Gastrocnemius medialis (tissue), 4 donors: Measurements from ENCODE around the gene ELOVL2. TPM values are rescaled to one million over a fixed set of nuclear protein-coding genes. Genes with fewer than 3 reads are reported as not detected.

Source experiments
- ATAC-seq, 2 donors: fragments of 150-250 bp; one replicate each; pipeline ENCODE4 v1.9.1; 2016
- DNase-seq, 2 donors: peaks; one replicate each; pipeline ENCODE4 v3.0.0-alpha.2; 2019
- H3K27ac ChIP-seq, 4 donors: fragments of 200-600 bp; sonication (generic); 1 replicate in 1 of 4; 2 replicates in 3 of 4; pipeline ENCODE4 v1.5.1; 2016 to 2018; ENCODE audit warnings: mild to moderate bottlenecking in 2 of 4, moderate library complexity in 1 of 4
- H3K27me3 ChIP-seq, 3 donors: fragments of 200-600 bp; sonication (generic) in 2 of 3; 1 replicate in 1 of 3; 2 replicates in 2 of 3; pipeline versions ENCODE4 v1.5.1 to v1.6.0; 2016 to 2019; ENCODE audit warnings: mild to moderate bottlenecking in 1 of 3, moderate library complexity in 1 of 3
- H3K36me3 ChIP-seq, 2 donors: fragments of 200-600 bp; sonication (generic) in 1 of 2; one replicate each; pipeline ENCODE4 v1.5.1; 2017 to 2018
- H3K4me1 ChIP-seq, 2 donors: fragments of 200-600 bp; sonication (generic) in 1 of 2; one replicate each; pipeline ENCODE4 v1.5.1; 2016 to 2017; ENCODE audit warnings: mild to moderate bottlenecking in 2 of 2
- H3K4me3 ChIP-seq, 4 donors: fragments of 200-600 bp; sonication (generic) in 3 of 4; 1 replicate in 1 of 4; 2 replicates in 3 of 4; pipeline ENCODE4 v1.5.1; 2016 to 2019; ENCODE audit warnings: mild to moderate bottlenecking in 2 of 4
- H3K9me3 ChIP-seq, 3 donors: fragments of 200-600 bp; sonication (generic) in 2 of 3; 1 replicate in 1 of 3; 2 replicates in 2 of 3; pipeline ENCODE4 v1.5.1; 2016 to 2019
- CTCF ChIP-seq, 5 experiments: fragments of 450-650 bp in 3 of 5; fragments of 200-600 bp in 2 of 5; sonication (generic) in 2 of 5; IDR thresholded peaks in 4 of 5; conservative IDR thresholded peaks in 1 of 5; 1 replicate in 4 of 5; 2 replicates in 1 of 5; pipeline ENCODE4 v1.5.1; 2016 to 2019; ENCODE audit warnings: antibody characterized with exemption in 5 of 5, mild to moderate bottlenecking in 3 of 5, moderate library complexity in 3 of 5
- POLR2A ChIP-seq, 2 donors: fragments of 450-650 bp; IDR thresholded peaks; one replicate each; pipeline ENCODE4 v1.6.1; 2017; ENCODE audit warnings: antibody characterized with exemption in 2 of 2, mild to moderate bottlenecking in 2 of 2, moderate library complexity in 2 of 2
- in situ Hi-C, 4 donors: fragments of 200-750 bp; cut with MboI; loops; one replicate each; pipeline versions ENCODE4 v1.15.0 to v1.8.0; 2017; ENCODE audit warnings: low sequenced_read_pairs in 4 of 4
- intact Hi-C: fragments of 100-400 bp; cut with DNase I; formaldehyde crosslinking; loops from one replicate; pipeline ENCODE4 v1.15.1; 2023; ENCODE audit warnings: low total_unique reads
- total RNA-seq, 4 donors: library from RNA; depleted of rRNA; stranded (reverse); fragments of >200 nt; gene quantifications; one replicate each; pipeline versions ENCODE4 v1.1.0 to v1.2.3, GENCODE V29; 2016

ELOVL2 gene
- total RNA-seq, 4 donors from 2014 or later, result 0.07 to 1.1 (median 0.31) TPM

DNA sequence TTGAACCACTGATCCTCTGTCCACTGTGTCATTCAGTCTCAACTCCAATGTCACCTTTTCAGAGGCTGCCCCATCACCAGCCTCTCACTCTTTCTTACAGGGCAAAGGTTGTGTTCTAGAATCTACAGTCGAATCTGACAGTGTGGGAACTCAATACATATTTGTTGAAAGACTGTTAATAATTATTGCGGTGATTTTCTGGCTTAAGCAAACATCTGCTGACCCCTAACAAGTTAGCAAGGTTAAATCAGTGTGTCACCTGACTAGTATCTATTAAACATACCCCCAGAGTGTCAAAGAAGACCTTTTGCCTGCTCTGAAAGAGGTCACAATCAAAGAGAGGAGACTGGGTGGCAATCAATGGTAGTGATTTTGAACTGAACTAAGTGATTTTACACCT lies 41.9 kb downstream of the ELOVL2 start:
- no peaks in the 10 kb centered on the region for H3K36me3 ChIP-seq
- DNase-seq, result no peak
- no peak for TF ChIP-seq POLR2A (IDR thresholded peaks at IDR 0.05)
- TF ChIP-seq CTCF (IDR thresholded peaks at IDR 0.05 in 4 of 5, conservative IDR thresholded peaks at IDR 0.05 in 1 of 5), result no peak
- in situ Hi-C loops, result no loop called here
- ATAC-seq, result no peak
- H3K4me3 ChIP-seq, result no peak overlapping the region
- intact Hi-C loops, result no loop called here
- H3K4me1 ChIP-seq, result no peaks in the 10 kb centered on the region
- H3K27me3 ChIP-seq, result no peaks in the 10 kb centered on the region
- no peaks in the 10 kb centered on the region for H3K9me3 ChIP-seq
- no peak overlapping the region for H3K27ac ChIP-seq

DNA sequence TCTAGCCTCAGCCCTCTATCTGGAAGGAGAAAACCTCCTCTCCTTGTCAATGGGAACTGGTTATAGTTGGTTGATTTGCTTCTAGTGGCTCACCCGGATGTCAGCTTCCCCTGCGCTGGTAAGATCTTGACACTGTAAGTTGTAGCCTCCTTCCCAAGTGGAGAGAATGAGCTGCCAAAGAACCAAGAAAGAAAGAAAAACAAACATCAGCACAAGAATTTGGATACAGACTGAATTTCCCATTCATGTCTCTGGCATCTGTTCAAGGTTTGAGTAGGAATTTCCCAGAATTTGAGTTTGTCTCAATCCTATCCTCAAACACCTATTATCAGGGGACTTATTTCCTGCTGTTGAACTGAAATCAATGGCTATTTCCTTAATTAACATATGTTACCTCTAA lies 44.1 kb downstream of the ELOVL2 start:
- intact Hi-C loops (no loop called here), in situ Hi-C loops (no loop called here)
- H3K9me3 ChIP-seq, result no peaks in the 10 kb centered on the region
- no peak overlapping the region for H3K4me3 ChIP-seq
- H3K4me1 ChIP-seq, result no peaks in the 10 kb centered on the region
- ATAC-seq (no peak), DNase-seq (no peak)
- TF ChIP-seq CTCF (IDR thresholded peaks at IDR 0.05 in 4 of 5, conservative IDR thresholded peaks at IDR 0.05 in 1 of 5) (no peak), POLR2A (IDR thresholded peaks at IDR 0.05) (no peak)
- H3K27ac ChIP-seq, result no peak overlapping the region
- H3K27me3 ChIP-seq, result no peaks in the 10 kb centered on the region
- H3K36me3 ChIP-seq, result no peaks in the 10 kb centered on the region

DNA sequence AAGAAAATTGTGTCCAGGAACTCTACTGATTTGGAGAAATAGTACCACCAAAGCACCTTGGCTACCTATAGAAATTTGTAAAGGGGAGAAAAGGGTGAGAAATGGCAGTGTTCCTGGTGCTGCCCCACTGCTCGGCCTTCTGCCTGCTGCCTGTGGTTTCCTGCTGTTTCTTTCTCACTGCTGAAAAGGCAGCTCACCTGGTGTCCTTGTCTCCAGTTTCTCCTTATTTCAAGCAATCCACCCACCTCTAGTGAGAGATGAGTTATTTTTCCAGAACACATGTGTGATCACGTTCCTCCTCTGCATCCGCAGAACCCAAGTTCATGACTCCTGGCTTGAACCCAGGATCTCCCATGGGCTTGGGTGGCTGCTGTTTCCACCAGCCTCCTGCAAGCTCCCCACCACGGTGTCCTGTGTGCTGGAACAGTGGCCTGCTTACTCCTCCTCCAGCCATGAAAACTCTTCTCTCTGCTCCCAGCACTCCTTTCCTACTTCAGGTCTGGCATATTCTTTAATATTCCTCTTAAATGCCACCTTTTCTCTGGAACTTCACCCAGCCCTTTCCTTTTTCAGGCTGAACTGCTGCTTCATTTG lies 48.9 kb downstream of the ELOVL2 start:
- in situ Hi-C loops, result no loop called here
- no peak overlapping the region for H3K27ac ChIP-seq
- ATAC-seq (no peak), DNase-seq (no peak)
- TF ChIP-seq POLR2A (IDR thresholded peaks at IDR 0.05), result no peak
- no peak for TF ChIP-seq CTCF (IDR thresholded peaks at IDR 0.05 in 4 of 5, conservative IDR thresholded peaks at IDR 0.05 in 1 of 5)
- H3K36me3 ChIP-seq, result no peaks in the 10 kb centered on the region
- intact Hi-C loops, result no loop called here
- no peaks in the 10 kb centered on the region for H3K4me1 ChIP-seq
- no peaks in the 10 kb centered on the region for H3K9me3 ChIP-seq
- H3K4me3 ChIP-seq, result no peak overlapping the region
- H3K27me3 ChIP-seq, result no peaks in the 10 kb centered on the region

DNA sequence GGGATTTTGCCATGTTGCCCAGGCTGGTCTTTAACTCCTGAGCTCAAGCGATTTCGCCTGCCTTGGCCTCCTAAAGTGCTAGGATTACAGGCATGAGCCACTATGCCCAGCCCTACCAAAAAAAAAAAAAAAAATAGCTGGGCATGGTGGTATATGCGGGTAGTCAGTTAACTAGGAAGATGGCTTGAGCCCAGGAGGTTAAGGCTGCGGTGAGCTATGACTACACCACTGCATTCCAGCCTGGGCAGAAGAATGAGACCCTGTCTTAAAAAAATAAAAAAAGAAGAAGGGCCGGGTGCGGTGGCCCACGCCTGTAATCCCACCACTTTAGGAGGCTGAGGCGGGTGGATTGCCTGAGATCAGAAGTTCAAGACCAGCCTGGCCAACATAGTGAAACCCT lies 50.2 kb downstream of the ELOVL2 start:
- no peak for DNase-seq
- H3K4me3 ChIP-seq, result no peak overlapping the region
- no peak for ATAC-seq
- no peaks in the 10 kb centered on the region for H3K27me3 ChIP-seq
- no peaks in the 10 kb centered on the region for H3K9me3 ChIP-seq
- intact Hi-C loops (no loop called here), in situ Hi-C loops (no loop called here)
- no peak for TF ChIP-seq CTCF (IDR thresholded peaks at IDR 0.05 in 4 of 5, conservative IDR thresholded peaks at IDR 0.05 in 1 of 5)
- TF ChIP-seq POLR2A (IDR thresholded peaks at IDR 0.05), result no peak
- H3K4me1 ChIP-seq, result no peaks in the 10 kb centered on the region
- no peaks in the 10 kb centered on the region for H3K36me3 ChIP-seq
- H3K27ac ChIP-seq, result no peak overlapping the region

- Histone ChIP-seq H3K4me3 (no peak overlapping the region), H3K4me1 (no peaks in the 10 kb centered on the region), H3K27me3 (no peaks in the 10 kb centered on the region), H3K36me3 (no peaks in the 10 kb centered on the region), H3K9me3 (no peaks in the 10 kb centered on the region), H3K27ac (no peak overlapping the region)
- TF ChIP-seq CTCF (IDR thresholded peaks at IDR 0.05 in 4 of 5, conservative IDR thresholded peaks at IDR 0.05 in 1 of 5) (no peak), POLR2A (IDR thresholded peaks at IDR 0.05) (no peak)
- ATAC-seq (no peak), DNase-seq (no peak)
- in situ Hi-C loops (no loop called here), intact Hi-C loops (no loop called here)
Measured at GRCh38 chr6:10991115-10991514, 53.0 kb downstream of the ELOVL2 start.
